H9 (cell line): ENCODE results near the gene SUSD2. TPM values are rescaled to one million over a fixed set of nuclear protein-coding genes. Genes with fewer than 3 reads are reported as not detected.
"Not testable (repeated sequence)": the region's sequence is repeated elsewhere in the genome, so short reads cannot be mapped to it uniquely, and the experiment has no call there.

Source experiments
- DNase-seq: peaks from one replicate; pipeline ENCODE4 v3.0.0-alpha.2; 2017
- H2AFZ ChIP-seq: one replicate; pipeline ENCODE4 v1.6.1; 2013; ENCODE audit warnings: mild to moderate bottlenecking, low read length, control low read depth, moderate library complexity
- H2AK5ac ChIP-seq: 2 replicates; pipeline ENCODE4 v1.6.1; 2013; ENCODE audit warnings: low read length, control low read depth, mixed read lengths; ENCODE audit not compliant: insufficient read length
- H2BK120ac ChIP-seq: one replicate; pipeline ENCODE4 v1.6.1; 2013; ENCODE audit warnings: low read depth, mild to moderate bottlenecking, low read length, control low read depth, inconsistent platforms; ENCODE audit not compliant: poor library complexity, severe bottlenecking
- H2BK12ac ChIP-seq: 2 replicates; pipeline ENCODE4 v1.6.1; 2013; ENCODE audit warnings: low read length, control low read depth, mixed read lengths, low read depth; ENCODE audit not compliant: insufficient read length
- H2BK15ac ChIP-seq: 2 replicates; pipeline ENCODE4 v1.6.1; 2013; ENCODE audit warnings: low read depth, low read length, control low read depth
- H2BK20ac ChIP-seq: one replicate; pipeline ENCODE4 v1.6.1; 2013; ENCODE audit warnings: low read depth, mild to moderate bottlenecking, low read length, control low read depth, inconsistent platforms; ENCODE audit not compliant: poor library complexity, severe bottlenecking
- H2BK5ac ChIP-seq: 2 replicates; pipeline ENCODE4 v1.6.1; 2013; ENCODE audit warnings: low read length, control low read depth, mixed read lengths; ENCODE audit not compliant: insufficient read length
- H3K14ac ChIP-seq: 2 replicates; pipeline ENCODE4 v1.6.1; 2013; ENCODE audit warnings: low read length, control low read depth; ENCODE audit not compliant: insufficient read depth
- H3K18ac ChIP-seq: 2 replicates; pipeline ENCODE4 v1.6.1; 2013; ENCODE audit warnings: low read depth, mild to moderate bottlenecking, mixed read lengths, low read length, control low read depth; ENCODE audit not compliant: insufficient read length
- H3K23ac ChIP-seq: 2 replicates; pipeline ENCODE4 v1.6.1; 2013; ENCODE audit warnings: low read length, control low read depth, mixed read lengths, low read depth; ENCODE audit not compliant: insufficient read length
- H3K23me2 ChIP-seq: 2 replicates; pipeline ENCODE4 v1.6.1; 2013; ENCODE audit warnings: low read depth, mild to moderate bottlenecking, mixed read lengths, low read length, control low read depth; ENCODE audit not compliant: insufficient read length, poor library complexity, severe bottlenecking
- H3K27ac ChIP-seq: 2 replicates; pipeline ENCODE4 v1.5.1; 2013; ENCODE audit warnings: low read length, control low read depth, mixed read lengths, low read depth; ENCODE audit not compliant: insufficient read length
- H3K27me3 ChIP-seq: 2 replicates; pipeline ENCODE4 v1.6.1; 2013; ENCODE audit warnings: low read length, control low read depth, inconsistent platforms; ENCODE audit not compliant: insufficient read depth
- H3K4ac ChIP-seq: 2 replicates; pipeline ENCODE4 v1.6.1; 2013; ENCODE audit warnings: low read depth, mild to moderate bottlenecking, control low read depth, inconsistent platforms, low read length, moderate library complexity
- H3K4me1 ChIP-seq: 2 replicates; pipeline ENCODE4 v1.6.1; 2013; ENCODE audit warnings: low read length, control low read depth, inconsistent platforms; ENCODE audit not compliant: insufficient read depth
- H3K4me2 ChIP-seq: 2 replicates; pipeline ENCODE4 v1.6.1; 2013; ENCODE audit warnings: low read length, control low read depth, mixed read lengths; ENCODE audit not compliant: insufficient read length, insufficient read depth
- H3K56ac ChIP-seq: 2 replicates; pipeline ENCODE4 v1.6.1; 2013; ENCODE audit warnings: low read depth, mild to moderate bottlenecking, mixed read lengths, low read length, control low read depth; ENCODE audit not compliant: insufficient read length
- H3K79me1 ChIP-seq: 2 replicates; pipeline ENCODE4 v1.6.1; 2013; ENCODE audit warnings: low read depth, mild to moderate bottlenecking, moderate library complexity, low read length, control low read depth, inconsistent platforms; ENCODE audit not compliant: insufficient read depth, poor library complexity, severe bottlenecking
- H3K79me2 ChIP-seq: 2 replicates; pipeline ENCODE4 v1.6.1; 2013; ENCODE audit warnings: low read length, control low read depth, inconsistent platforms; ENCODE audit not compliant: insufficient read depth
- H3K9ac ChIP-seq: 2 replicates; pipeline ENCODE4 v1.6.1; 2013; ENCODE audit warnings: low read length, control low read depth, mixed read lengths; ENCODE audit not compliant: insufficient read length; ENCODE audit errors: extremely low read depth
- H3K9me3 ChIP-seq: one replicate; pipeline ENCODE4 v1.6.1; 2013; ENCODE audit warnings: low read depth, low read length, inconsistent platforms; ENCODE audit not compliant: control insufficient read depth
- H3T11ph ChIP-seq: one replicate; pipeline ENCODE4 v1.6.1; 2013; ENCODE audit warnings: mild to moderate bottlenecking, low read length, control low read depth, inconsistent platforms
- H4K20me1 ChIP-seq: one replicate; pipeline ENCODE4 v1.6.1; 2013; ENCODE audit not compliant: control insufficient read depth, insufficient read length, insufficient read depth
- H4K5ac ChIP-seq: 2 replicates; pipeline ENCODE4 v1.6.1; 2013; ENCODE audit warnings: low read depth, mild to moderate bottlenecking, mixed read lengths, low read length, control low read depth; ENCODE audit not compliant: insufficient read length
- H4K8ac ChIP-seq: replicated peaks from 2 replicates; pipeline ENCODE4 v1.6.1; 2013; ENCODE audit warnings: low read length, control low read depth, mixed read lengths, low read depth; ENCODE audit not compliant: insufficient read length
- H4K91ac ChIP-seq: 2 replicates; pipeline ENCODE4 v1.6.1; 2013; ENCODE audit warnings: low read depth, mild to moderate bottlenecking, moderate library complexity, mixed read lengths, low read length, control low read depth; ENCODE audit not compliant: insufficient read length
- H3K27ac Mint-ChIP-seq, 3 experiments: 2 replicates in 2 of 3; 3 replicates in 1 of 3; pipeline ENCODE4 v1.8.0; 2020 to 2021; ENCODE audit warnings: mixed read lengths in 3 of 3, mild to moderate bottlenecking in 1 of 3, moderate library complexity in 1 of 3
- H3K27me3 Mint-ChIP-seq: 2 replicates; pipeline ENCODE4 v1.8.0; 2021; ENCODE audit warnings: low read depth, mild to moderate bottlenecking, moderate library complexity, mixed read lengths
- H3K36me3 Mint-ChIP-seq, 3 experiments: 2 replicates in 2 of 3; 3 replicates in 1 of 3; pipeline ENCODE4 v1.8.0; 2020 to 2021; ENCODE audit warnings: low read depth in 3 of 3, mixed read lengths in 3 of 3; ENCODE audit not compliant: insufficient read depth in 1 of 3
- H3K4me1 Mint-ChIP-seq, 2 experiments: 2 replicates each; pipeline ENCODE4 v1.8.0; 2020; ENCODE audit warnings: mixed read lengths in 2 of 2
- H3K4me3 Mint-ChIP-seq, 2 experiments: 2 replicates in 1 of 2; 3 replicates in 1 of 2; pipeline ENCODE4 v1.8.0; 2020 to 2021; ENCODE audit warnings: mild to moderate bottlenecking in 2 of 2, mixed read lengths in 2 of 2, moderate library complexity in 1 of 2
- H3K9me3 Mint-ChIP-seq, 2 experiments: 2 replicates in 1 of 2; 3 replicates in 1 of 2; pipeline ENCODE4 v1.8.0; 2020; ENCODE audit warnings: mild to moderate bottlenecking in 2 of 2, mixed read lengths in 2 of 2, moderate library complexity in 1 of 2
- WGBS: extraction: QIAGEN DNeasy Blood & Tissue Kit; methylation state at CpG from one replicate; pipeline ENCODE4 v1.1.7; 2013; ENCODE audit warnings: missing lambda C conversion rate, low lambda C conversion rate, mixed read lengths; ENCODE audit not compliant: insufficient read length; ENCODE audit errors: extremely low coverage; 5-methylcytosine and 5-hydroxymethylcytosine counted together
- total RNA-seq: library from RNA; stranded (reverse); gene quantifications from 2 replicates; pipeline ENCODE4 v1.2.1, GENCODE V29; 2021
- TF ChIP-seq, protein P1 (sequence below): fragments of 200-600 bp; sonication (generic); conservative IDR thresholded peaks from 3 replicates; pipeline ENCODE4 v1.8.0; 2021; ENCODE audit warnings: antibody characterized with exemption, mild to moderate bottlenecking

Gene SUSD2
- total RNA-seq, 1 experiment from 2014 or later, result 4.2 TPM

DNA sequence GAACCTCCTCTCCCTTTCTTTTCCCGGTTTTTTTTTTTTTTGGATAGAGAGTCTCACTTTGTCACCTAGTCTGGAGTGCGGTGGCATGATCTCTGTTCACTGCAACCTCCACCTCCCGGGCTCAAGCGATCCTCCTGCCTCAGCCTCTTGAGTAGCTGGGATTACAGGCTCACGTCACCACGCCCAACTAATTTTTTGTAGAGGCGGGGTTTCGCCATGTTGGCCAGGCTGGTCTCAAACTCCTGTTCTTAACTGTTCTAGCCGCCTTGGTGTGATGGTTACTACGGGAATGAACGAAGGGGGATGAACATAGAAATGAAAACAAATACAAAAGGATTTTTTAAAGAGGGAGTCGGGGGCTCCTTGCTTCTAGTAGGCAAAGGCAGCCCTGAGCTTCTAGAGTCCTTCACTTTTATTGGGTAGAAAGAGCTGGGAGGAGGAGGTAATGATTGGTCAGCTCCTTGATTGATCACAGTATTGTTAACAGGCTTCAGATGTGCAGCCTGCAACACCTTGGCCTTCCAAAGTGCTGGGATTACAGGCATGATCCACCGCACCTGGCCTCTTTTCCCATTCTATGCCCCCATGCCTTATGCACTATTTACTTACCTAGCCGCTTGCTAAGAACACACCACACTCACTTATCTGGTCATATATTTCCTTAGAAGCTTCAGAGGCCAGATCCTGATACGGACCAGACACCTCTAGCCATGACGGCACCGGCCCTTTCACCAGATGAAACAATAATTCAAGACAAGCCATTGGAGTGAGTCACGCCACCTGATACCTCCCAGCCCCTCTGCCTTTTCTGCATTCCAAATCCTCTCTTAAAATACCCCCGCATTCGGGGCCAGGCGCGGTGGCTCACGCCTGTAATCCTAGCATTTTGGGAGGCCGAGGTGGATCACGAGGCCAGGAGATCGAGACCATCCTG is 20.7 kb downstream of the SUSD2 start:
- Histone ChIP-seq H3K4me2 (no peak overlapping the region), H3K4ac (no peak overlapping the region), H3K18ac (no peak overlapping the region), H3K14ac (no peak overlapping the region), H3K4me1 (no peaks in the 10 kb centered on the region; the same call in 1 of the 2 replicates), H2BK20ac (no peak overlapping the region), H2AK5ac (no peak overlapping the region), H4K91ac (no peak overlapping the region), H2BK120ac (no peak overlapping the region), H2BK15ac (no peak overlapping the region), H3K27ac (no peak overlapping the region), H3K79me2 (no peaks in the 10 kb centered on the region), H3K23me2 (no peaks in the 10 kb centered on the region), H3T11ph (no peak overlapping the region), H4K5ac (no peak overlapping the region), H3K23ac (no peak overlapping the region), H3K27me3 (no peaks in the 10 kb centered on the region), H3K9ac (no peak overlapping the region), H3K9me3 (no peaks in the 10 kb centered on the region), H2BK5ac (no peak overlapping the region), H4K8ac (no peak overlapping the region), H2BK12ac (no peak overlapping the region), H4K20me1 (no peaks in the 10 kb centered on the region), H3K56ac (no peak overlapping the region), H3K79me1 (no peaks in the 10 kb centered on the region), H2AFZ (no peak overlapping the region)
- H3K9me3 Mint-ChIP-seq, result peaks cover 16 to 21% of the 10 kb centered on the region in 2 experiments
- H3K27ac Mint-ChIP-seq, result 0 out of 7 replicates have a peak overlapping the region, but pooled peaks of 1 of the 3 experiments have one; percentile 5
- peaks cover 15 to 18% of the 10 kb centered on the region in 2 experiments for H3K4me1 Mint-ChIP-seq
- TF ChIP-seq, protein P1, sequence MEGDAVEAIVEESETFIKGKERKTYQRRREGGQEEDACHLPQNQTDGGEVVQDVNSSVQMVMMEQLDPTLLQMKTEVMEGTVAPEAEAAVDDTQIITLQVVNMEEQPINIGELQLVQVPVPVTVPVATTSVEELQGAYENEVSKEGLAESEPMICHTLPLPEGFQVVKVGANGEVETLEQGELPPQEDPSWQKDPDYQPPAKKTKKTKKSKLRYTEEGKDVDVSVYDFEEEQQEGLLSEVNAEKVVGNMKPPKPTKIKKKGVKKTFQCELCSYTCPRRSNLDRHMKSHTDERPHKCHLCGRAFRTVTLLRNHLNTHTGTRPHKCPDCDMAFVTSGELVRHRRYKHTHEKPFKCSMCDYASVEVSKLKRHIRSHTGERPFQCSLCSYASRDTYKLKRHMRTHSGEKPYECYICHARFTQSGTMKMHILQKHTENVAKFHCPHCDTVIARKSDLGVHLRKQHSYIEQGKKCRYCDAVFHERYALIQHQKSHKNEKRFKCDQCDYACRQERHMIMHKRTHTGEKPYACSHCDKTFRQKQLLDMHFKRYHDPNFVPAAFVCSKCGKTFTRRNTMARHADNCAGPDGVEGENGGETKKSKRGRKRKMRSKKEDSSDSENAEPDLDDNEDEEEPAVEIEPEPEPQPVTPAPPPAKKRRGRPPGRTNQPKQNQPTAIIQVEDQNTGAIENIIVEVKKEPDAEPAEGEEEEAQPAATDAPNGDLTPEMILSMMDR, result no peak
- no peaks in the 10 kb centered on the region for H3K27me3 Mint-ChIP-seq
- H3K36me3 Mint-ChIP-seq, result peaks cover 0 to 23% (median 8%) of the 10 kb centered on the region in 3 experiments; a peak in 4 of 7 replicates
- H3K4me3 Mint-ChIP-seq, result no peak overlapping the region
- WGBS, result no CpG with 5 or more reads among the region's 26 CpGs
- DNase-seq, result no peak

DNA sequence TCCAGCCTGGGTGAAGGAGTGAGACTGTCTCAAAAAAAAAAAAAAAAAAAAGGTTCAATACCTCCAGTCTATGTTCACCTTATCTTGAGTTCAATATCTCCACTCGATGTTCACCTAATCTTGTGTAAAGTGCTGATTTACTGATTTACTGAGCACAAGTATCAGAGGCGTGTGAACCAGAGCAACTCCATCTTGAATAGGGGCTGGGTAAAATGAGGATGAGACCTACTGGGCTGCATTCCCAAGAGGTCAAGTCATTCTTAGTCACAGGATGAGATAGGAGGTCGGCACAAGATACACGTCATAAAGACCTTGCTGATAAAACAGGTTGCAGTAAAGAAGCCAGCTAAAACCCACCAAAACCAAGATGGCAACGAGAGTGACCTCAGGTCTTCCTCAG is 22.6 kb downstream of the SUSD2 start:
- not testable (repeated sequence) for H4K5ac ChIP-seq, H3K4me1 ChIP-seq, H3K79me2 ChIP-seq, H4K20me1 ChIP-seq, H3K27me3 ChIP-seq, H4K8ac ChIP-seq, H3K4me3 Mint-ChIP-seq, H3T11ph ChIP-seq, H3K9me3 ChIP-seq, H3K4me2 ChIP-seq, H2BK20ac ChIP-seq, H3K4ac ChIP-seq, H2BK5ac ChIP-seq, H3K23me2 ChIP-seq, H3K9ac ChIP-seq, H2BK120ac ChIP-seq, H3K27ac ChIP-seq, H2BK15ac ChIP-seq, H2BK12ac ChIP-seq, H3K56ac ChIP-seq, H4K91ac ChIP-seq, H3K27me3 Mint-ChIP-seq, H3K79me1 ChIP-seq, H3K14ac ChIP-seq, H3K27ac Mint-ChIP-seq, H2AK5ac ChIP-seq, H2AFZ ChIP-seq, DNase-seq, H3K23ac ChIP-seq, H3K18ac ChIP-seq
- H3K9me3 Mint-ChIP-seq, result peaks cover 16 to 21% of the 10 kb centered on the region in 2 experiments
- H3K36me3 Mint-ChIP-seq, result peaks cover 0 to 23% (median 8%) of the 10 kb centered on the region in 3 experiments; a peak in 4 of 7 replicates
- WGBS, result no CpG with 5 or more reads among the region's 5 CpGs
- H3K4me1 Mint-ChIP-seq, result peaks cover 24 to 33% of the 10 kb centered on the region in 2 experiments
